NB4 (cell line): ENCODE data around the gene SCNN1B.
A peak's percentile ranks its signal among the peaks of the same experiment; 100 is the strongest.

Experiments
- DNase-seq: peaks from one replicate; pipeline ENCODE4 v3.0.0; 2010; ENCODE audit warnings: low read depth
- H3K4me3 ChIP-seq: one replicate; pipeline ENCODE4 v1.5.1; 2011; ENCODE audit warnings: mild to moderate bottlenecking, low read depth, low read length, moderate library complexity
- CTCF ChIP-seq: IDR thresholded peaks from one replicate; pipeline ENCODE4 v1.5.1; 2012; ENCODE audit warnings: low read depth, low read length
- MAX ChIP-seq: IDR thresholded peaks from 2 replicates; pipeline ENCODE4 v1.6.1; 2011; ENCODE audit warnings: low read depth, low read length
- MYC ChIP-seq: IDR thresholded peaks from 2 replicates; pipeline ENCODE4 v1.6.1; 2011; ENCODE audit warnings: low read depth, low read length
- POLR2A ChIP-seq: IDR thresholded peaks from 2 replicates; pipeline ENCODE4 v1.6.1; 2011; ENCODE audit warnings: mild to moderate bottlenecking; ENCODE audit not compliant: insufficient read length; ENCODE audit errors: extremely low read depth

The SCNN1B gene

GRCh38 chr16:23348579-23349469, 46.7 kb downstream of the SCNN1B start:
- no peak overlapping the region for H3K4me3 ChIP-seq
- TF ChIP-seq CTCF (peak; percentile 21), POLR2A (no peak), MAX (no peak)
- peak; percentile 29 for DNase-seq

- no peak for TF ChIP-seq CTCF
- TF ChIP-seq POLR2A = no peak
- no peak for TF ChIP-seq MAX
- no peak for TF ChIP-seq MYC
- no peak for DNase-seq
- H3K4me3 ChIP-seq = no peak overlapping the region
These were observed 49.3 kb downstream of the SCNN1B start for GRCh38 chr16:23351360-23351759.

GRCh38 chr16:23353440-23353839, 51.3 kb downstream of the SCNN1B start:
- TF ChIP-seq MYC = no peak
- no peak for TF ChIP-seq POLR2A
- DNase-seq = no peak
- H3K4me3 ChIP-seq = no peak overlapping the region

GRCh38 chr16:23354246-23354645, 52.1 kb downstream of the SCNN1B start:
- TF ChIP-seq MYC = no peak
- TF ChIP-seq MAX = no peak
- no peak for TF ChIP-seq CTCF
- TF ChIP-seq POLR2A = no peak
- no peak for DNase-seq
- no peak overlapping the region for H3K4me3 ChIP-seq

- no peak for TF ChIP-seq POLR2A
- no peak for TF ChIP-seq CTCF
- no peak for TF ChIP-seq MAX
- TF ChIP-seq MYC = no peak
- DNase-seq = no peak
These were observed 53.1 kb downstream of the SCNN1B start for GRCh38 chr16:23355106-23355670.

GRCh38 chr16:23356941-23357340, 54.8 kb downstream of the SCNN1B start:
- DNase-seq = no peak
- H3K4me3 ChIP-seq = no peak overlapping the region
- TF ChIP-seq CTCF (no peak), MYC (no peak), POLR2A (no peak), MAX (no peak)

More at GRCh38 chr16:23355106-23355670, 53.1 kb downstream of the SCNN1B start:
- H3K4me3 ChIP-seq = no peak overlapping the region
